Epithelial cell of esophagus (primary cell): Measurements from ENCODE around the gene CLOCK.
"Not testable (repeated sequence)": the region's sequence is repeated elsewhere in the genome, so short reads cannot be mapped to it uniquely, and the experiment has no call there.

ENCODE experiments used
- DNase-seq: peaks from one replicate; pipeline ENCODE4 v3.0.0; 2010; ENCODE audit warnings: low read depth
- H3K4me3 ChIP-seq: 2 replicates; pipeline ENCODE4 v1.5.1; 2011; ENCODE audit warnings: mild to moderate bottlenecking, low read length, control low read depth
- CTCF ChIP-seq: IDR thresholded peaks from 2 replicates; pipeline ENCODE4 v1.5.1; 2011; ENCODE audit warnings: low read depth, mild to moderate bottlenecking, low read length, control low read depth, inconsistent platforms; ENCODE audit not compliant: insufficient read depth; ENCODE audit errors: missing control alignments

Gene CLOCK

DNA sequence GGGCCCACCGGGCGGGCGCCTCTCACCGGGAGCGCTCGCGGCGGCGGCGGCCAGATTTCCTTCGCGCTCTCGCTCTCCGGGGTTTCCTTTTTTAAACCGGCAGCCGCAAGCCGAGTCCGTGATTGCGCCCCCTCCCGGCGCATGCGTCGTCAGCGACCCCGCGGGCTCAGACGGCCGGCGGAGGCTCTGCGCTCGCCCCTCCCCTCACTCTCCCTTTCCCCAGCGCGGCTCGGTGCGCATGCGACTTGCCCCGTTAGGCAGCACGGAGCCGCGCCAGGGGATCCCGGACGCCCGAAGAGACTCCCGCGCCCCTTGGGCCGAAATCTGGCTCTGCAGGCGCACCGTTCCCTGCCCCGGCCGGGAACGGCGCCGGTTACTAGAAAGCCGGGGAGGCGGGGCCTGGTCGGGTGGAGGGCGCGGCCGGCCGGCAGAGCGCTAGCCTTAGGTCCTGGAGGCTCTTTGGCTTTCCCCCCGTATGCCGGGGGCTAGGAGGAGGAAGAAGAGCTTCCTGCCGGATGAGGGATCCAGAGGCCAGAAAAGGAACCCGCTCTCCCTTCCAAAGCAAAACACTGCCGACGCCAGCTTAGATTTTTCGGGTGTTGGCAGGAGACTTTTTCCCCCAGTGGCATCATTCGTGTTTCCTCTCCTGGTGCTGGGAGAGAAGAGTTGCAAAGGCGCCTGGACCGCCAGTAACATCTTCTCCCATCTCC is at the start of gene CLOCK:
TSS of gene CLOCK (minus strand) at position 154 of the 710 bp plus-strand sequence. CDS start 64,124 bp downstream, outside the sequence.
- TF ChIP-seq CTCF: peak; percentile 3
- DNase-seq: peak; percentile 85
- peak within 1 kb of the TSS; percentile 70 for H3K4me3 ChIP-seq

GRCh38 chr4:55592014-55592413 is 45.3 kb upstream of the CLOCK start, which contains the start of gene PDCL2:
Gene PDCL2, minus strand, starts transcription at chr4:55592245. Its CDS starts 136 bp downstream, at chr4:55592109.
- no peak for TF ChIP-seq CTCF
- no peak within 1 kb of the TSS for H3K4me3 ChIP-seq
- DNase-seq: no peak

GRCh38 chr4:55588160-55588559 is 41.5 kb upstream of the CLOCK start:
- DNase-seq: no peak
- H3K4me3 ChIP-seq: no peak overlapping the region
- TF ChIP-seq CTCF: no peak

DNA sequence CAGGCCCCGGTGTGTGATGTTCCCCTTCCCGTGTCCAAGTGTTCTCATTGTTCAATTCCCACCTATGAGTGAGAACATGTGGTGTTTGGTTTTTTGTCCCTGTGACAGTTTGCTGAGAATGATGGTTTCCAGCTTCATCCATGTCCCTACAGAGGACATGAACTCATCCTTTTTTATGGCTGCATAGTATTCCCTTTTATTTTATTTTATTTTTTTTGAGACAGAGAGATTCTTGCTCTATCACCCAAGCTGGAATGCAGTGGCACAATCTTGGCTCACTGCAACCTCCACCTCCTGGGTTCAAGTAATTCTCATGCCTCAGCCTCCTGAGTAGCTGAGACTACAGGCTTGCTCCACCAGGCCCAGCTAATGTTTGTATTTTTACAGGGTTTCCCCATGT is 36.1 kb upstream of the CLOCK start:
- not testable (repeated sequence) for H3K4me3 ChIP-seq, DNase-seq

- H3K4me3 ChIP-seq: no peak overlapping the region
- TF ChIP-seq CTCF: no peak
- DNase-seq: no peak
Measured at GRCh38 chr4:55578341-55579010, 31.8 kb upstream of the CLOCK start.

DNA sequence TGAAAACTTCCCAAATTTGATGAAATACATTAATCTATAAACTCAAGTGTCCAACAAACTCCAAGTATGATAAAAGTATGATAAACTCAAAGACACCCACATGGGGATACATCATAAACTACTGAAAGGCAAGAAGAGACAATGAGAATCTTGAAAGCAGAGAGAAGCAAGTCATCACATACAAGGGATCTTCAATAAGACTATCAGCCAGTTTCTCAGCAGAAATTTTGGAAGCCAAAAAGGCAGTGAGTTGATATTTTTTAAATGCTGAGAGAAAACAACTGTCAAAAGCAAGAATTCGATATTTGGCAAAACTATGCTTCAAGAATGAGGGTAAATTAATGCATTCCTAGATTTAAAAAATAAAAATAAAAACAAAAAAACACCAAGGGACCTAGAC is 28.8 kb upstream of the CLOCK start:
- TF ChIP-seq CTCF: no peak
- no peak for DNase-seq
- H3K4me3 ChIP-seq: no peak overlapping the region

DNA sequence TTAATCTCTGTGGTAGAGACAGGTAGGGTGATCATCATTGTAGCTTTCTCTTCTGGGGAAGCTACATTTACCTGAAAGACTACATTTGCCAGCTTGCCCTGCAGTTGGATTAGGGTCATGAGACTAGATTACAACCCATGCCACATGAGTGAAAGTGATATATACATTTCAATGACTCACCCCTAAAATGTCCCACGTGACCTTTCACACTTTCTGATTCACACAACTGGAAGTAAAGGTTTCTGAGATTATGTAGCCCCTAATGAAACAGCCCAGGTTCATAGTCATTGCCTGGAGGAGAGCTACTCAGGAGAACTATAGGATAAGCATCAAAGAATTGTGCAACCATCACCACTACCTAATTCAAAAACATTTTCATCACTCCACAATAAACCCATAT is 27.5 kb upstream of the CLOCK start:
- peak; percentile 39 for DNase-seq
- H3K4me3 ChIP-seq: no peak overlapping the region
- TF ChIP-seq CTCF: no peak
